ENCODE results near the gene ZNF780B.

ZNF780B gene

DNA sequence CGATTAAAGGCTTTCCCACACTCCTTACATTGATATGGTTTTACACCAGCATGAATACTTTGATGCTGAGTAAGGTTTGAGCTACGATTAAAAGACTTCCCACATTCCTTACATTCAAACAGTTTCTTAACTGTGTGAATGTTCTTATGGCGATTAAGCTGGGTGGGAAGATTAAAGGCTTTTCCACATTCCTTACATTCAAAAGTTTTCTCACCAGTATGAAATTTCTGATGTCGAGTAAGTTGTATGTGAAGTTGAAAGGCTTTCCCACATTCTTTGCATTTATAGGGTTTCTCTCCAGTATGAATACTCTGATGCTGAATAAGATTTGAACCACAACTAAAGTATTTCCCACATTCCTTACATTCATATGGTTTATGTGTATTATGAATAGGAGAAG, 20.0 kb downstream of the ZNF780B start:
- DNase-seq = no peak

DNA sequence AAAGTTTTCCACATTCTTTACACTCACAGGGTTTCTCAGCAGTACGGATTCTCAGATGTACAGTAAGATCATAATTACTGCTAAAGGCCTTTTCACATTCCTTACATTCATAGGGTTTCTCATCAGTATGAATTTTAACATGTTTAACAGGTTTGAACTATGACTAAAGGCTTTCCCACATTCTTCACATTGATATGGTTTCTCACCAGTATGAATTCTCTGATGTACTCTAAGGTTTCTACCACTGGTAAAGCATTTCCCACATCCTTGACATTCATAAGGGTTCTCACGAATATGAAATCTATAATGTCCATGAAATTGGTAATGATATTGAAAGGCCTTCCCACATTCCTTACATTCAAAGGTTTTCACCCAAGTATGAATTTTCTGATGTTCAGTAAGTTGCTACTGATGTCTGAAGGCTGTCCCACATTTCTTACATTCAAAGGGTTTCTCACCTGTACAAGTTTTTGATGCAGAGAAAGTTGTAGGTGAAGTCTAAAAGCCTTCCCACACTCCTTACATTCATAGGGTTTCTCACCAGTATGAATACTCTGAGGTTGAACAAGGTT, 22.0 kb downstream of the ZNF780B start:
- DNase-seq = no peak

GRCh38 chr19:40026597-40026970, 29.4 kb downstream of the ZNF780B start:
- no peak for DNase-seq

DNA sequence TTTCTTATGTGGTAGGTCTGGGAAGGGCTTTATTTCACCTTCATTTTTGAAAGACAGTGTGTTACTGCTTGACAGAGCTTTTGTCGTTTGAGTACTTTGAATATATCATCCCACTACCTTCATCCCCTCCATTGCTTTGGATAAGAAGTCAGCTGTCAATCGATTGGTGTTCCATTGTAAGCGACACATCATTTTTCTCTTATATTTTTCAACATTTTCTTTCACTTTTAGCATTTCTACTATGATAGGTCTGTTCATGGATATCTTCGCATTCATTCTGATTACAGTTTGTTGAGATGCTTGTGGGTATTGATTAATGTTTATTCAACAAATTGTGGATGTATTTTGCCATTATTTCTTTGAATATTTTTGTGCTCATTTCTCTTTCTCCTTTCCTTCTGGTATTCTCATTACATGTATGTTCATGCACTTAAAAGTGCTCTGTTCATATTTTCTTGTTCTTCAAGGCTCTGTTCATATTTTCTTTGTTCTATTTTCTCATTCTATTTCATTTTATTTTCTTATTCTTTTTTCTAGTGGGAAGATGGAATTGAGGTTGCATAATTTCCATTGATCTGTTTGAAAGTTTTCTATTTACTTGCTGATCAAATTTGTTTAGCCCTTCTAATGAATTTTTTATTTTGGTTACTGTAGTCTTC, 30.0 kb downstream of the ZNF780B start:
- DNase-seq = no peak

DNA sequence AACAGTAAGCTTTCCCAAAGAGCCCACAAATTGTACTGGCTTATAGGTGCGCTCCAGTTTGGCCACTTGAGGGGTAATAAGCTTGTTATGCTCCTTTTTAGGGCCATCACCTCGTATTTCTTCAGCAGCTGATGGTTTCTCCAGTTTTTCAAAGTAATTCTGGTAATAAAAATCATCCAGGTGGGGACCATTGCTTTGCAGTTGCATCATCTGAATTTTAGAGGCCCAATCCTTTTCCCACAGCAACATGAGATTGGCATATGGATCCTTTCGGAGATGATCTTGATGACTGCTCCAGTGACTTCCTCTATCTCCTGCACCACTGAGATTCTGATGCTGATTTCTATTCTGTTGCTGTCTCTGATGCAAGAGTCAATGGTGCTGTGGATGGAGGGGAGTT, 32.1 kb downstream of the ZNF780B start:
- no peak for DNase-seq

DNA sequence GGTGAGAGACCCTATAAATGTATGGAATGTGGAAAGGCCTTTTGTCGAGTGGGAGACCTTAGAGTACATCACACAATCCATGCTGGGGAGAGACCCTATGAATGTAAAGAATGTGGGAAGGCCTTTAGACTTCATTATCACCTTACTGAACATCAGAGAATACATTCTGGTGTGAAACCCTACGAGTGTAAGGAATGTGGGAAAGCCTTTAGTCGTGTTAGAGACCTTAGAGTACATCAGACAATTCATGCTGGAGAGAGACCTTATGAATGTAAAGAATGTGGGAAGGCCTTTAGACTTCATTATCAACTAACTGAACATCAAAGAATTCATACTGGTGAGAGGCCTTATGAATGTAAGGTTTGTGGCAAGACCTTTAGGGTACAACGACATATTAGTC, 42.0 kb downstream of the ZNF780B start:
- no peak for DNase-seq

DNA sequence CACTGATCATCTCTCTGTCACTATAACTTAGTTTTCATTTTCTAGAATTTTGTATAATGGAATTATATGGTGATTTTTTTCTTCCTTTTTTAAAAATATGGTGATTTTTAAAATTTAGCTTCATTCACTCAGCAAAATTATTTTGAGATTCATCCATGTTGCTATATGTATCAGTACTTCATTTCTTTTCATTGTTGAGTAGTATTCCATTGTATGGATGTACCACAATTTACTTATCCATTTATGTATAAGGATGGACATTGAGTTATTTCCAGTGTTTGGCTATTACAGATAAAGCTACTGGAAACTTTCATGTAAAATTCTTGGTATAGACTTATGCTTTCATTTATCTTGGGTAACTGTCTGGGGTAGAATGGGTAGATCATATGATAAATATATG, 46.4 kb downstream of the ZNF780B start:
- DNase-seq = no peak

GRCh38 chr19:40006273-40006691, 49.7 kb downstream of the ZNF780B start:
- DNase-seq = no peak

DNA sequence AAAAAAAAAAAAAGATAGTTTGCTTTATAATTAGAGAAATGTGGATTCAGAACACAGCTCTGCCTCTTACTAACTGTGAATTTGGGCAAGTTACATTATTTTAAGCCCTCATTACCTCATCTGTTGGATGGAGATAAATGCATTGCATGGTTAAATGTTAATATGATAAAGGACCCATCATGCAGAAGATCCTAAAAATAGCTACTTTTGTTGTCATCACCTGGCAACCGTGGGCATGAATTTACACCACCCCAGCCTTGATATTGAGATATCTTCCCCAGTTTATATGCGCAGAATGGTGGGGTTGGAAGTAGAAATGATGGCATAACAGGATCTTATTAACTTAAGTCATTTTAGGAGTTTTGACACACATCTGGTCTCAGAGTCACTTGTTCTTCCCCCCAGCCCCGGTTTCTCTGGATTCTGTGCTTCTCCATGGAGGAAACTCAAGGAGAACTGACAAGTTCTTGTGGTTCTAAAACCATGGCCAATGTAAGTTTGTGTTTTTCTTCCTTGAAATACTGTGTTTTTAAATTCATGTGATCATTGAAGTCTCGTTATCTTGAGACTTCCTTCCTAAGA, 50.2 kb downstream of the ZNF780B start:
- DNase-seq = no peak

DNA sequence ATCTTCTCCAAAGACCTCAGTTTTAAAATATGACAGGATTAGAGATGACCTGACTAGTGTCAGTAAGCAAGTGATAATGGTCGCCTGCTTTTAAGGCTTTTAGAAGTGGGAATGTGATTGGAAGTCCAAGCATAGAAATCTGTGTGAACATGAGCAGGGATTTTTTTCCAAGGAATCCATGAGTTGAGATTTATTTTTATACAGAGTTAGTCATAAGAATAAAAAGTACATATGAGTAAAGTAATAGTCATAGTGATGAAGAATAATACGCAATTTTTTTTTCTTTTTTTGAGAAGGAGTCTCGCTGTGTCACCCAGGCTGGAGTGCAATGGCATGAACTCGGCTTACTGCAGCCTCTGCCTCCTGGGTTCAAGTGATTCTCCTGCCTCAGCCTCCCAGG, 57.5 kb downstream of the ZNF780B start:
- DNase-seq = no peak

DNA sequence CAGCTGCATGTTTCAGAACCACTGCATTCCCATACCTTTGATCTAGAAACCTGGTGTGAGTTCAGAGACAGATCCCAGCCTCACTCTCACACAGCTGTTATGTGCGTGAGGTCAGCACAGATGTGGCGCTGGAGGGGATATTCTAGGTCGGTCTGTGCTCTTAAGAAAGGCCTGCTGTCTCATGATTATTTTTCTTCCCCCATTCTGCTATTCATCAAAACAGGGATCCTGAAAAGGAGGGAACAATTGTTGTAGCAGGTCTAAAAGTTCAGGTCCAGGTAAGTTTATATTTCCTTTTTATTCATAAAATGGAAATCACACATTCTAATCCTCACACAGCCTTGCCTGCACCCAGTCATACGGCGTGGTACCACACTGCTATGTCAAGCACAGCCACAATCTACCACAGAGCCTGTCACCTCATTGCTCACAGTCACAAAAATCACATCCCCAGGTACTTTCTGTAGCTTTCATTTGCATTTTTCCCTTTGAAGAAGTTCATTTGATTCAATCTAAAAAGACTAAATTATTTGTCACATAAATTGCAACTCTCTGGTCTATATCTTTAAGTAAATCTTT, 58.3 kb downstream of the ZNF780B start:
- DNase-seq = peak in 1 of 5 experiments; percentile 70

DNA sequence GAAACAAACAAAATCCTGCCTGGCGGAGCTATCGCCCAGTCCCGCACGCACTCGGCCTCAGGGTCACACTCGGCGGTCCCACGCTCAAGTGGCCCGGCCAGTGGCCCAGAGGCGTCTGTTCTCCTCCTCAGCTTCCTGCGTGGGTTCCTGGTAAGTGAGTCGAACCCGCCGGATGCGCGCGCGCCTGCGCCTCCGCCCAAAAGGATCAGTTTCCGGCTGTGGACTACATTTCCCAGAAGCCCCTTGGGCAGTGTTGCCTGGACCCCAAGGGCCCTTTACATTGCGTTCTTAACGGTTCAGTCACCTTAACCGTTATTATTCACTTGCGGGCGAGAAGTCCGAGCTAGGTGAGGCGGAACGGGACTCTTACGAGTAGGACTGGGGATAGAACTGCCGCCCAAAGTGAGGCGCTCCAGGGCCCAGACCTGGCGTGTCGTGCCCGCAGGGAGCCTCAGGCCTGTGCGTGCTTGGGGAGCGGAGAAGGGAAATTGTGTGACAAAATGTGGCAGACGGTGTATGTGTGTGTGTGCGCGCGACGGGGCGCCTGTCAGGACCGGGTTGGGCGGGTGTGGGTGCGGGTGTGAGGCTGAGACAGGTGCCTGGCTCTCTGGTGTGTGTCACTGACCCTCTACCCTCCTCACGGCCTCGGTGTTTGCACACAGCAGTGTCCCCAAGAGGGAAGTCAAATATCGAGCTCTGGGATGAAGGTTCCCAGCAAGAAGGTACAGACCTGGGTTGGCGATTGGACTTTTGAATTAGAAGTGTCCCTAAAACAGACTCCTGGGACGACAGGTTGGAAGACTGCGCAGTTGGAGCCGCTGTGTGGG, 59.0 kb downstream of the ZNF780B start, which contains the start of gene ZNF546:
TSS of gene ZNF546 (plus strand) at position 250 of the 827 bp plus-strand sequence. CDS start 1,267 bp downstream, outside the sequence.
- peak; percentile 68 to 95 (median 86) for DNase-seq

DNA sequence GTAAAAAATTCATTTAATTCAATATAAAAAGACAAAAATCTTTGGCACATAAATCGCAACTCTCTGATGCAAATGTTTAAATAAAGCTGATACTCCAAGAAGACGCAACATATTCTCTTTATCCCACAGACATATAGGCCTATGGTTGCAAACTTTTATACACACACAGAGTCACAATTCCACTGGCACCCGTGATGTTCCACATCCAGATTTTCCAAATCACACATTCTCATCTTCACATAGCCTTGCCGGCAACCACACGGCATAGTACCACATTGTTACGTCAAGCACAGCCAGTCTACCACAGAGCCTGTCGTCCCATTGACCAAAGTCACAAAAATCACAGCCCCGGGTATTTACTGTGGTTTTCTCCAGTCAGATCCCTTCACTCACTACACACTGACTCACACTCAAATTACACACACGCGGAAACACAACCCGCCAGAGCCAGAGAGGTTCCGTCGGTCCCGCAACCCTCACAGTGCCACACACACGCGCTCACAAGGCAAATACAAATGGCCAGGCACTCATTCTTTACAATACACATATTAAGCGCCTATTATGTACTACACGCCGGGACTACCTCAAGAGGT, 59.7 kb downstream of the ZNF780B start:
- peak in 3 of 5 experiments; percentile 4 to 80 (median 24) for DNase-seq

DNA sequence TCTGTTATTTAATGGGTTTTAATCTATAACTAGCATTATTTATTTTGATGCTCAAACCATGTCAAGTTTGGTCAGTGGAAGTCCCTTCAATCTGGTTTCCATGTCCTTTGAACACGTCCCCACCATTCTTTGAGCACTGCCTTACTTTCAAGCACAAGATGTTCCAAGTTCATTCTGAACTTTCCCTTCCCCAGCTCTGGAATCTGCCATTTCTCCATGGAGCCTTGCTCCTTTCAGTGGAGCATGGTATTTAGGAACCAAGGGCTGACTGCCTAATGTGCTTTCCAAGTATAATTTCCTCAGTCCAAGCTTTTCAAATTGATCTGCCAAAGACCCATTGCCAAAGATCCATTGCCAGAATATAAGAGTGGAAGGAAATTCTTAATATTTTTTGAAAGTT, 60.2 kb downstream of the ZNF780B start:
- DNase-seq = no peak

- no peak for DNase-seq
Measured at GRCh38 chr19:39994361-39994760, 61.7 kb downstream of the ZNF780B start.

DNA sequence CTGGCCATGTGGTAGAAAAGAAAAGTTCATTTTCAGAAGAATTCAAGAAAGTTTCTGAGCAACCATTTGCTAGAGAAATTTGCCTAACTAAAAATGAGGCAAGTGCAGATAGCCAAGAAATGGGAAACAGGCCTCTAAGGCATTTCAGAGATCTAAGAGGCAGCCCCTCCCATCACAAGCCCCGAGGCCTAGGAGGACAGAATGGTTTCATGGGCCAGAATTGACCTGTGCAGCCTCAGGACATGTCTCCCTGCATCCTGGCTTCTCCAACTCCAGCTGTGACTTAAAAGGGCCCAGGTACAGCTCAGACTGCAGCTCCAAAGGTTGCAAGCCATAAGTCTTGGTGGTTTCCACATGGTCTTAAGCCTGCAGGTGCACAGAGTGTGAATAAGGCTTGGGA, 62.4 kb downstream of the ZNF780B start:
- DNase-seq = no peak

DNA sequence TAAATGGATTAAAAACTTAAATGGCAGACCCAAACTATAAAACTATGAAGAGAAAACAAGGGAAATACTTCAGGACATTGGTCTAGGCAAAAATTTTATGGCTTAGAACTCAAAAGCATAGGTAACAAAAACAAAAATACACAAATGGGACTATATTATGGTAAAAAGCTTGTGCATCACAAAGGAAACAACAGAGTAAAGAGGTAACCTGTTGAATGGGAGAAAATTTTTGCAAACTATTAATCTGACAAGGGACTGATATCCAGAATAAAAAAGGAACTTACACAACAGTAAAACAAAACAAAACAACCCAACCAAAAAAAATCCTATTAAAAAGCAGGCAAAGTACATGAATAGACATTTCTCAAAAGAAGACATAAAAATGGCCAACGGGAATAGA, 68.4 kb downstream of the ZNF780B start:
- no peak for DNase-seq

DNA sequence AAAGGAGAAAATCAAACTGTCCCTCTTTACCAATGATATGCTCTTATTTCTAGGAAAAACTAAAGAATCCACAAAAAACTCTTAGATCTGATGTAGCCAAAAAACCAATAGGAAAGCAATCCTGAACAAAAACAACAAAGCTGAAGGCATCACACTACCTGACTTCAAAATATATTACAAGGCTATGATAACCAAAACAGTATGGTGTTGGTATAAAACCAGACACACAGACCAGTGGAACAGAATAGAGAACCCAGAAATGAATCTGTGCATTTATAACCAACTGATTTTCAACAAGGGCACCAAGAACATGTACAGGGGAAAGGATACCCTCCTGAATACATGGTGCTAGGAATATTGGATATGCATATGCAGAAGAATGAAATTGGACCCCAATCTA, 68.9 kb downstream of the ZNF780B start:
- no peak for DNase-seq

GRCh38 chr19:39986643-39987042, 69.4 kb downstream of the ZNF780B start:
- DNase-seq = no peak

GRCh38 chr19:39983695-39984300, 72.2 kb downstream of the ZNF780B start:
- no peak for DNase-seq

DNA sequence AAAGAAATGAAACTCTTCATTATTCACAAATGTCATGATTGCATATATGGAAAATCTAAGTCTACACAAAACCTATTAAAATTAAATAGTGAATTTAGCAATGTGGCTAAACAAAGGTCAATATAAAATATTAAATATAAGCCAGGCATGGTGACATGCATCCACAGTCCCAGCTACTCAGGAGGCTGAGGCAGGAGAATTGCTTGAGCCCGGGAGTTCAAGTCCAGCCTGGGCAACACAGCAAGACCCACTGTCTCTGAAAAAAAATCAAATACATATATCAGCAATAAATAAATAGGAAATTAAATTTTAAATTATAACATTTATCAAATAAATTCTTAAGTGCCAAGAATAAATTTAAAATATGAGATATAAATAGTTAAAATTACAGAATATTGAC, 73.1 kb downstream of the ZNF780B start:
- no peak for DNase-seq

All from T-helper 2 cell (primary cell).